ENCODE results near the gene MAP3K5.
A peak's percentile ranks its signal among the peaks of the same experiment; 100 is the strongest.

MAP3K5 gene

DNA sequence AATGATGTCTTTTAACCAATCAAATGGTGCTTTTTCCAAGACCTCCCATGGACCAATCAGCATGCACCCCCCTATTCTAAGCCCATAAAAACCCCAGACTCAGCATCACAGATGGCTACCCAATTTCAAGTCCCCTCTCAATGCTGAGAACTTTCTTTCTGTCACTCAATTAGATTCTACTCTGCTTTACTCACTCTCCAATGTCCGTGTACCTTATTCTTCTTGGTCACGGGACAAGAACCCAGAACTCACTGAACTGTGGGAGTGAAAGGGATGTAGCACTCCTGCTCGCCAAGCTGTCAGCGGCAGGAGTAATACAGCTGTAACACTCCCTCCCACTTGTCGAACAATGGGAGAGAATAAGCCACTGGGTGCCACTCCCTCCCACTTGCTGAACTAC lies 221.2 kb downstream of the MAP3K5 start:
- no peak for DNase-seq (ENCODE audit: low spot score)

DNA sequence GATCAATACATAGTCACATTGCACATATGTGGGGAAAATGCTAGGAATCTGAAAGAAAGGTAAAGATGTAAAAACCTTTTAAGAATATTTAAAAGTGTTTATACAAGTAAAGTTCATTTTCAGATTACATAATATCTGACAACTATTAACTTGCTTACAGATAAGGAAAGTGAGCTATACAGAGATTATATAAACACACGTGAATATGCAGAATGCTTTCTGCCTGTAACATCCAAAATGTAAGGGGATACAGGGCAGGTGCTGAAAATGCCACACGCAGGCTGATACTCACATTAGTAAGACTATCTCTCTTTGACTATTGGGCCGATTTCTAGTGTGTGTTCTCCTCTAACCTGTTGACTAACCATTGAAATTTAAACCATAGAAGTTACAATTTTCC lies 224.1 kb downstream of the MAP3K5 start:
- no peak for DNase-seq (ENCODE audit: low spot score)

DNA sequence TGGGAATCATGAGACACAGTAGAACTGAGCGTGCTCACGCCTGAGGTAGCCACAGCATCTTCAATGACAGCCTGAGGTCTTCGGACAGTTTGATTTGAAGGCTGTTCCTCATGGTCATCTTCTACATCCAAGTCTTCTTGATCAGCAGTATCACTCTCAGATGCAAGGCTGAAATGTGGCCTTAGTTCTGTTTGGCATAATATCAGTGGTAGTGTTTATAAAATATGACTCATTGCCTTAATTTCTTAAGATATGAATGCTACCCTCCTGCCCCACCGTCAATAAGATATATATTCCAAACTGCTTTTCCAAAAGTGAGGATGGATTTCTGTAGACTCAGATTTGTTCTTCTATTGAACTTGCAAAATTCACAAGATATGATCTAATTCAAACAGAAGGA lies 224.6 kb downstream of the MAP3K5 start:
- DNase-seq (ENCODE audit: low spot score), result no peak

- no peak for DNase-seq (ENCODE audit: low spot score)
Observed at GRCh38 chr6:136566851-136567250, 225.4 kb downstream of the MAP3K5 start.

DNA sequence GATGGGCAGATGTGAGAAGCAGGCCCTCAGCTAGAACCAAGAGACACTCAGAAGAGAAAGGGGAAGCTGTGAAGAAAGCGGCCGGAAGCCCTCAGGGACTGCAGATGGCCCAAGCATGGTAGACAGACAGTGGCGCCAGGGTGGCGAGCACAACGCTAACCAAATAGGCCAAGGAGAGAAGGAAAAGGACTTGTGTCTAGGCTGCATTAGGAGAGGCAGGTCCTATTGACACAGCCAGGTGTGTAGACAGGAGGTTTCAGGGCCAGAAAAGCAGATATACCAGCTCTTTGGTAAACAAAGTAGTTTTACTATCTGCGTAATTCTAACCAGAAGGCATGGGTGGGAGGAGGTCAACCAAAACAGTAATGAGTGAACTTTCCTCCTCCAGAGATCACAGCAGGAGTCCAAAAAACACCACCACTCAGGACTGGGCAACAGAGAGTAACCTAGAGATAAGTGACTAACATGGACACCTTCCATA lies 226.2 kb downstream of the MAP3K5 start:
- no peak for DNase-seq (ENCODE audit: low spot score)

DNA sequence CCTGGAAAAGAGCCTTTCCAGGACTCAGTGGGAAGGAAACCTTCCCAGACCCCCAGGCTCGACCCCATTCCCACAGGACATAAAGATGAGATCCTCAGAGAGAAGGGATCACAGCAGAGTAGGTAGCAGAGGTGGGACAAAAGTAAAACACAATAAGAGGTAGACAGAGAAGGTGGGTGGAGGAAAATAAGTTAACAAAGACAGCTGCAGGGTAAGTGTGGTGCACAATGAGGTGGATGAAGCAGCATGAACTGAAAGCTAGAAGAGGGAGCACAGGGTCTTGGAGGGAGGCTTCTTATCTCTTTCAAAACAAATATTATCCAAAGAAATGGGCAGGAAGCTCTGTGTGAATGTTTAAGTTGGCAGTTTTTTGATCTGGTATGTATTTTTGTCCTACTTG lies 228.1 kb downstream of the MAP3K5 start:
- DNase-seq (ENCODE audit: low spot score), result no peak

GRCh38 chr6:136563386-136564152 lies 228.7 kb downstream of the MAP3K5 start:
- no peak for DNase-seq (ENCODE audit: low spot score)

DNA sequence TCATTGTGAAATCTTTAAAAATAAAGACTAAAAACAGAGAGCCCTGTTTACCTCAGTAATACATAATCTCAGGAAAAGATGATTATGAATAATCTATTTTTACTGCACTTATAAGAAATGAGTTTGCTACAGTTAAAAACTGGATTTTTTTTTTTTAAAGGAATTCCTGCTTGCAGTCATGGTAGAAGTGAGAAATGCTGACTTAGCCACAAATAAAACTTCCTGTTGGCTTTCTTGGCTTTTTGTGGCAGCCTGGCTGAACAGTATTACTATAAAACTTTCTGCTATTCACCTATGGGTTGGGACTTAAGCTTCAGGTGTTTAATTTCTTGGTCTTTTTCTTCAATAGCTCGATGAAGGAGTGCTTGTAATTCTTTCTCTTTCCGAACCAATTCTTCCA lies 230.1 kb downstream of the MAP3K5 start:
- no peak for DNase-seq (ENCODE audit: low spot score)

- no peak for DNase-seq (ENCODE audit: low spot score)
Observed at GRCh38 chr6:136553166-136553787, 239.0 kb downstream of the MAP3K5 start.

GRCh38 chr6:136552054-136552453 lies 240.2 kb downstream of the MAP3K5 start:
- DNase-seq (ENCODE audit: low spot score), result no peak

GRCh38 chr6:136551103-136551502 lies 241.2 kb downstream of the MAP3K5 start:
- no peak for DNase-seq (ENCODE audit: low spot score)

- DNase-seq (ENCODE audit: low spot score), result peak; percentile 74
Observed at GRCh38 chr6:136550330-136551071, 241.8 kb downstream of the MAP3K5 start, which contains the start of gene MAP7. Gene MAP7 (minus strand): TSS chr6:136550422. CDS start chr6:136550408, 14 bp downstream.

- DNase-seq (ENCODE audit: low spot score), result no peak
Observed at GRCh38 chr6:136550045-136550329, 242.3 kb downstream of the MAP3K5 start.

DNA sequence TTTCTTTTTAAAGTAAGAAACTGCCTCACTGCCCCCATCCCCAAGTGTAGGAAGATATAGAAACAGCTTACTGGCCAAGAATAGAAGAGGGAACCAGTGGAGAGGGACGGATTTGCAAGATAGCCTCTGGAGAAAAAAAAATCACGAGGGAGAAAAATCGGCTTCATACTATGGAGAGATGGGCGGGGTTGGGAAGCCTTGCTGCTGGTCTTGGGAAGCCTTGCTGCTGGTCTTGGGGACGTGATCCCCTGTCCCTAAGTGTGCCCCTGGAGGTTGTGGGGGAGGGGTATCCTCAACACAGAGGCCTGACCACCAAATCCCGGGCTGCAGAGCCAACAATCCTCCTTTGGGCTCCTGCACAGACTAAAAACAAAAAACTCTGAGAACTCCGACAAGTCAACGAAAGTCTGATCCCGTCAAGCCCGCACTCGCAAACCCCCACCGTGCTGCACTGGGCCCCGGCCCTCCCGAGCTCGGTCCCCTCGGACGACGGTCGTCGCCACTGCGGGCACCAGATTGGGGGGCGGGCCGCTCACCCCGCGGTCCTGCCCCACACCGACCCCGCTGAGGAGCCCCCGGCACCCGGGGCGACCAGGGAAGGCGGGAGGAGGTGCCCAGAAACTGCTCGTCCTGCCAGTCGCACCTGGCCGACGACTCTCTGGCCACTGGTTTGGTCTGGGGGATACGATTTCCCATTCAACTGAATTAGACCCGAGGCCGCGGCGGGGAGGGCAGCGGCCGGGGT lies 242.8 kb downstream of the MAP3K5 start:
- DNase-seq (ENCODE audit: low spot score), result no peak

GRCh38 chr6:136548582-136549299 lies 243.5 kb downstream of the MAP3K5 start:
- DNase-seq (ENCODE audit: low spot score), result no peak

- no peak for DNase-seq (ENCODE audit: low spot score)
Observed at GRCh38 chr6:136547871-136548270, 244.4 kb downstream of the MAP3K5 start.

DNA sequence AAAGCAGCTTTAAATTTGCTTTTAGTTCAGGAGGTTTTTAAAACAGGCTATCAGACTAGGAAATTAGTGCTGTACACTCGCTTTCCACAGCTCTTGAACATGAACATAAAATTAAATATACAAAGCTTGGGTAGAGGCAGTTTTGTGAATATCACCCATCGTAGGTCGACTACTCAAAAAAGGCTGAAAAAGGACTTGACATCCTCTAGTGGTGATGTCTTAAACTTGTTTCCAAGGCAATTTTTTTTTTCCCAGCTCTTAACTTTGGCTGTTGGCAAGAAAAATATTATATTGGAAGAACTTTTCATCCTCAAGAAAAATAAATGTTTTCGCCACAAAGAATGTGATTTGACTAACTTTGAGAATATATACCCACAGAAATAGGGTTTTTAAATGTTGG lies 244.9 kb downstream of the MAP3K5 start:
- DNase-seq (ENCODE audit: low spot score), result no peak

DNA sequence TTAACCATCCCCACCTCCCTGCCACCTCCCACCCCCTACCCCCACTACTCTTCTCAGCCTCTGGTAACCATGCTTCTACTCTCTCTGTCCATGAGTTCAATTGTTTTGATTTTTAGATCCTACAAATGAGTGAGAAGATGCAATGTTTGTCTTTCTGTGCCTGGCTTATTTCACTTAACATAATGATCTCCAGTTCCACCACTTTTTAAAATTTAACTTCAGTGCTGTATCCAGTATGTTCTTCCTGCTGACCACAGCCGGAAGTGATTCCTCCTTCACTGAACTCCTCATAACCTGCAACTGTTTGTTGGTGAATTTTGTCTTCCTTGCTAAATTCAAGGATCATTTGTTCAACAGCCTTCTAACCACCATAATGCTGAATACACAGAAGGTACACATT lies 245.9 kb downstream of the MAP3K5 start:
- DNase-seq (ENCODE audit: low spot score), result no peak

DNA sequence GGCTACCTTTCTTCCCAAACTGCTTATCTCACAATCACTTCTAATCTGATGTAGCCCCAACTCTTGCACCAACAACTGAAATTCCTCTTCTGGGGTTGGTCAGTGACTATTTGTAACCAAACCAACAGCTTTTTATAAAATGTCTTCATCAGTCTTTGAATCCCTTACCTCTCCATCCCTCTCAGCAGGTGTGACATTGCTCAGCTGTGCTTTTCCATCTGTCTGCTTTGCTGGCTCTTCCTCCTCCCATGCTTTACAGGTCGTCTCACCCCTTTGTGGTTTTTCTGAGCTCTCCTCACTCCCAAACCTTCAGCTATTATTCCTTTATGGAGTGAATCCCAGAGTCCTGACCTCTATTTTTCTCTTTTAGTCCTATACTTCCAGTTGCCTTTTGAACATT lies 248.0 kb downstream of the MAP3K5 start:
- no peak for DNase-seq (ENCODE audit: low spot score)

DNA sequence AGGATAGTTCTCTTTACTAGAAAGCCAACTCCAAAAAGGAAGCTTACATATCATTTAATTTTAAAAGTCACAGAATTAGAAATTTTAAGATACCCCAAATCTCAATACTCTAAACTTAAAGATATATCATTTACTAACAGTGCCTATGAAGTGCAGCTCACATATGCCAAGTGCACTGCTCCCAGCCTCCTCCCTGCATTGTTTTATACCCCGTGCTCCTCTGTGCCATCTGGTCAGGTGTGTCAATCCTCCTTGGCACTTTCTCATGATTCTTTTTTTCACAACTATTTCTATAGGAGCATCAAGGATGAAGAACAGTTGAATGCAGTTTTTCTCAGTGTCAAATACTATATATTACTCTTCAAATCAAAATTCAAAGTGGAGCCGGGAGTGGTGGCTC lies 250.9 kb downstream of the MAP3K5 start:
- DNase-seq (ENCODE audit: low spot score), result no peak

- no peak for DNase-seq (ENCODE audit: low spot score)
Observed at GRCh38 chr6:136539967-136540652, 252.2 kb downstream of the MAP3K5 start.
